Measurements from ENCODE around the gene FOXP4.

The FOXP4 gene

DNA sequence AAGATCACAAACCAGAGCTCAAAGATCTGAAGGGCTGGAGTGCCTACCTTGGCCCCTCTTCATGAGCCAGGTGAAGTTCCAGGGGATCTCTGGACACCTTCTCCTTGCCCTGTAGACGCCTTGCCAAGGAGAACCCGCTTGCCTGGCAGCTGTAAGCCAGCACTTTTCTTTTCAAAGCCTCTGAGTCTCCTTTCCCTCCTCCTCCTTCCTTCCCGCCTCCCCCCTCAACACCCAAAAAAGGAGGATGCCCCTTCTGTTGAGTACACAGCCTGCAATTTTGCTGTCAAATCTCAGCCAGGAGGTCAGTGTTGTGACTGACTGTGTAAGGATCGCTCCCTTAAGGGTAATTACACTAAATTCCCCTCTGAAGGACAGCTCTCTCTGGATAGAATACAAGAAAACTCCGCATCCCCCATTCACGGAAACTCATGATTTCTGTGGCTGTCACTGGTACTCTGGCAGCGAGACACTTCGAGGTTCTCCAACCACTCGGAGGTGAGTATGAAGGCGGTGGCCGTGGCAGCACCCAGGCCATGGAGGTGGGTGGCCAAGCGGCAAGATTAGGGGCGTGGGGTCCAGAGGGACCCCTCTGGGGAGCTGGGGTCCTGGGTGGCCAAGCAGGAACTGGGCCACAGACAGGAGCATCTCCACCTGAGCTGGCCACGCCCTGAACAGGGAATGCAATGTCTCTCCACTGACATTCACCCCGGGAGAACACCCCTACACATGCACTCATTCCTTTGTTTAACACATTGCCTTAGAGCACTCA, 23.2 kb upstream of the FOXP4 start:
- H3K27ac ChIP-seq (ENCODE audit: low read length, poor library complexity, severe bottlenecking) = no peak overlapping the region
- H3K4ac ChIP-seq (ENCODE audit: low read depth in 1 of 2, low read length in 2 of 2) = no peak overlapping the region
- H3K4me3 ChIP-seq (ENCODE audit: insufficient read depth in 1 of 2, low read depth in 1 of 2, low read length in 2 of 2) = no peak overlapping the region
- no peak overlapping the region for H4K91ac ChIP-seq (ENCODE audit: low read length)
- H4K8ac ChIP-seq (ENCODE audit: low read length) = no peak overlapping the region
- H2BK120ac ChIP-seq (ENCODE audit: low read depth, low read length) = no peak overlapping the region
- H3K36me3 ChIP-seq (ENCODE audit: control insufficient read depth in 1 of 2, insufficient read depth in 2 of 2, low read depth in 1 of 2, low read length in 2 of 2) = no peaks in the 10 kb centered on the region
- no peak overlapping the region for H3K18ac ChIP-seq (ENCODE audit: low read depth in 1 of 2, low read length in 2 of 2)
- no peak overlapping the region for H2AK5ac ChIP-seq (ENCODE audit: low read length, severe bottlenecking)
- WGBS = 83% methylated on average over 15 of the region's 15 CpGs
- H3K27me3 ChIP-seq (ENCODE audit: control insufficient read depth in 1 of 2, insufficient read depth in 1 of 2, low read length in 2 of 2) = peaks cover 76% of the 10 kb centered on the region in 2 experiments
- H2BK12ac ChIP-seq (ENCODE audit: low read length in 2 of 2) = peak overlapping the region in 1 of 2 experiments; percentile 58
- no peak overlapping the region for H3K14ac ChIP-seq (ENCODE audit: low read length in 2 of 2)
- peak overlapping the region; percentile 45 for H2BK15ac ChIP-seq (ENCODE audit: low read depth, poor library complexity, severe bottlenecking)
- DNase-seq = no peak
- H2BK5ac ChIP-seq (ENCODE audit: low read depth, low read length, poor library complexity, severe bottlenecking) = no peak overlapping the region
- no peaks in the 10 kb centered on the region for H3K9me3 ChIP-seq (ENCODE audit: control insufficient read depth, low read length)
- no peak overlapping the region for H3K23ac ChIP-seq (ENCODE audit: low read length in 2 of 2)
- H3K4me2 ChIP-seq (ENCODE audit: low read length, poor library complexity, severe bottlenecking) = no peak overlapping the region
- H3K4me1 ChIP-seq (ENCODE audit: control insufficient read depth, insufficient read depth, low read depth, low read length) = peaks cover 3% of the 10 kb centered on the region
- no peak overlapping the region for H3K9ac ChIP-seq (ENCODE audit: low read length)
- H2AFZ ChIP-seq (ENCODE audit: low read depth, low read length) = no peak overlapping the region
- H3K79me1 ChIP-seq (replicated peaks; ENCODE audit: low read length, poor library complexity, severe bottlenecking) = no peaks in the 10 kb centered on the region

- no peak overlapping the region for H2BK12ac ChIP-seq (ENCODE audit: low read length in 2 of 2)
- H3K4me2 ChIP-seq (ENCODE audit: low read length, poor library complexity, severe bottlenecking) = no peak overlapping the region
- H2BK120ac ChIP-seq (ENCODE audit: low read depth, low read length) = no peak overlapping the region
- H2AFZ ChIP-seq (ENCODE audit: low read depth, low read length) = no peak overlapping the region
- no peaks in the 10 kb centered on the region for H3K79me1 ChIP-seq (replicated peaks; ENCODE audit: low read length, poor library complexity, severe bottlenecking)
- no peak overlapping the region for H3K27ac ChIP-seq (ENCODE audit: low read length, poor library complexity, severe bottlenecking)
- no peaks in the 10 kb centered on the region for H3K36me3 ChIP-seq (ENCODE audit: control insufficient read depth in 1 of 2, insufficient read depth in 2 of 2, low read depth in 1 of 2, low read length in 2 of 2)
- no peak overlapping the region for H3K9ac ChIP-seq (ENCODE audit: low read length)
- no peak overlapping the region for H4K91ac ChIP-seq (ENCODE audit: low read length)
- H3K14ac ChIP-seq (ENCODE audit: low read length in 2 of 2) = no peak overlapping the region
- H3K27me3 ChIP-seq (ENCODE audit: control insufficient read depth in 1 of 2, insufficient read depth in 1 of 2, low read length in 2 of 2) = peaks cover 78 to 86% of the 10 kb centered on the region in 2 experiments
- H4K8ac ChIP-seq (ENCODE audit: low read length) = no peak overlapping the region
- no peak overlapping the region for H3K4ac ChIP-seq (ENCODE audit: low read depth in 1 of 2, low read length in 2 of 2)
- H3K23ac ChIP-seq (ENCODE audit: low read length in 2 of 2) = no peak overlapping the region
- no peak for DNase-seq
- no peak overlapping the region for H2BK15ac ChIP-seq (ENCODE audit: low read depth, poor library complexity, severe bottlenecking)
- WGBS = 58% methylated on average over 14 of the region's 14 CpGs
- H3K9me3 ChIP-seq (ENCODE audit: control insufficient read depth, low read length) = no peaks in the 10 kb centered on the region
- H2BK5ac ChIP-seq (ENCODE audit: low read depth, low read length, poor library complexity, severe bottlenecking) = no peak overlapping the region
- no peak overlapping the region for H3K4me3 ChIP-seq (ENCODE audit: insufficient read depth in 1 of 2, low read depth in 1 of 2, low read length in 2 of 2)
- no peak overlapping the region for H3K18ac ChIP-seq (ENCODE audit: low read depth in 1 of 2, low read length in 2 of 2)
- no peak overlapping the region for H2AK5ac ChIP-seq (ENCODE audit: low read length, severe bottlenecking)
- peaks cover 9% of the 10 kb centered on the region for H3K4me1 ChIP-seq (ENCODE audit: control insufficient read depth, insufficient read depth, low read depth, low read length)
Measured at GRCh38 chr6:41523915-41524633, 22.1 kb upstream of the FOXP4 start.

GRCh38 chr6:41524634-41525011, 21.6 kb upstream of the FOXP4 start:
- Histone ChIP-seq H3K4me1 (ENCODE audit: control insufficient read depth, insufficient read depth, low read depth, low read length) (peaks cover 9% of the 10 kb centered on the region), H2BK120ac (ENCODE audit: low read depth, low read length) (no peak overlapping the region), H3K9ac (ENCODE audit: low read length) (no peak overlapping the region), H3K27ac (ENCODE audit: low read length, poor library complexity, severe bottlenecking) (no peak overlapping the region), H3K4ac (ENCODE audit: low read depth in 1 of 2, low read length in 2 of 2) (no peak overlapping the region), H3K4me3 (ENCODE audit: insufficient read depth in 1 of 2, low read depth in 1 of 2, low read length in 2 of 2) (no peak overlapping the region), H3K79me1 (replicated peaks; ENCODE audit: low read length, poor library complexity, severe bottlenecking) (no peaks in the 10 kb centered on the region), H3K18ac (ENCODE audit: low read depth in 1 of 2, low read length in 2 of 2) (peak overlapping the region in 1 of 2 experiments; percentile 48), H2BK5ac (ENCODE audit: low read depth, low read length, poor library complexity, severe bottlenecking) (no peak overlapping the region), H4K91ac (ENCODE audit: low read length) (no peak overlapping the region), H3K27me3 (ENCODE audit: control insufficient read depth in 1 of 2, insufficient read depth in 1 of 2, low read length in 2 of 2) (peaks cover 84 to 89% of the 10 kb centered on the region in 2 experiments), H3K9me3 (ENCODE audit: control insufficient read depth, low read length) (no peaks in the 10 kb centered on the region), H2BK12ac (ENCODE audit: low read length in 2 of 2) (peak overlapping the region in 1 of 2 experiments; percentile 70), H3K14ac (ENCODE audit: low read length in 2 of 2) (no peak overlapping the region), H3K4me2 (ENCODE audit: low read length, poor library complexity, severe bottlenecking) (no peak overlapping the region), H3K36me3 (ENCODE audit: control insufficient read depth in 1 of 2, insufficient read depth in 2 of 2, low read depth in 1 of 2, low read length in 2 of 2) (no peaks in the 10 kb centered on the region), H2AK5ac (ENCODE audit: low read length, severe bottlenecking) (no peak overlapping the region), H4K8ac (ENCODE audit: low read length) (no peak overlapping the region), H2BK15ac (ENCODE audit: low read depth, poor library complexity, severe bottlenecking) (no peak overlapping the region), H3K23ac (ENCODE audit: low read length in 2 of 2) (no peak overlapping the region), H2AFZ (ENCODE audit: low read depth, low read length) (no peak overlapping the region)
- no peak for DNase-seq
- WGBS = 57% methylated on average over 7 of the region's 7 CpGs

- WGBS = 15% methylated on average over 11 of the region's 14 CpGs
- H3K79me1 ChIP-seq (replicated peaks; ENCODE audit: low read length, poor library complexity, severe bottlenecking) = no peaks in the 10 kb centered on the region
- H3K27ac ChIP-seq (ENCODE audit: low read length, poor library complexity, severe bottlenecking) = no peak overlapping the region
- no peak overlapping the region for H2BK15ac ChIP-seq (ENCODE audit: low read depth, poor library complexity, severe bottlenecking)
- H2AK5ac ChIP-seq (ENCODE audit: low read length, severe bottlenecking) = no peak overlapping the region
- peaks cover 76 to 90% of the 10 kb centered on the region in 2 experiments for H3K27me3 ChIP-seq (ENCODE audit: control insufficient read depth in 1 of 2, insufficient read depth in 1 of 2, low read length in 2 of 2)
- no peak overlapping the region for H3K23ac ChIP-seq (ENCODE audit: low read length in 2 of 2)
- no peak overlapping the region for H2AFZ ChIP-seq (ENCODE audit: low read depth, low read length)
- no peak overlapping the region for H3K4me2 ChIP-seq (ENCODE audit: low read length, poor library complexity, severe bottlenecking)
- no peak overlapping the region for H4K91ac ChIP-seq (ENCODE audit: low read length)
- no peaks in the 10 kb centered on the region for H3K36me3 ChIP-seq (ENCODE audit: control insufficient read depth in 1 of 2, insufficient read depth in 2 of 2, low read depth in 1 of 2, low read length in 2 of 2)
- no peaks in the 10 kb centered on the region for H3K9me3 ChIP-seq (ENCODE audit: control insufficient read depth, low read length)
- no peak overlapping the region for H2BK5ac ChIP-seq (ENCODE audit: low read depth, low read length, poor library complexity, severe bottlenecking)
- no peak overlapping the region for H2BK12ac ChIP-seq (ENCODE audit: low read length in 2 of 2)
- H3K4me1 ChIP-seq (ENCODE audit: control insufficient read depth, insufficient read depth, low read depth, low read length) = peaks cover 17% of the 10 kb centered on the region
- no peak overlapping the region for H3K14ac ChIP-seq (ENCODE audit: low read length in 2 of 2)
- no peak overlapping the region for H3K4me3 ChIP-seq (ENCODE audit: insufficient read depth in 1 of 2, low read depth in 1 of 2, low read length in 2 of 2)
- no peak overlapping the region for H3K4ac ChIP-seq (ENCODE audit: low read depth in 1 of 2, low read length in 2 of 2)
- peak overlapping the region; percentile 46 for H2BK120ac ChIP-seq (ENCODE audit: low read depth, low read length)
- peak overlapping the region; percentile 37 to 79 for H3K18ac ChIP-seq (ENCODE audit: low read depth in 1 of 2, low read length in 2 of 2)
- DNase-seq = no peak
- no peak overlapping the region for H4K8ac ChIP-seq (ENCODE audit: low read length)
- no peak overlapping the region for H3K9ac ChIP-seq (ENCODE audit: low read length)
Measured at GRCh38 chr6:41527721-41528408, 18.3 kb upstream of the FOXP4 start.

All from mesenchymal stem cell (in vitro differentiated cells and primary cell).